Colonic mucosa (tissue), 4 donors: ENCODE results near the gene LBX2. TPM values are rescaled to one million over a fixed set of nuclear protein-coding genes. Genes with fewer than 3 reads are reported as not detected.

Experiments used
- DNase-seq: peaks from one replicate; pipeline ENCODE4 v3.0.0-alpha.2; 2020
- H3K27ac ChIP-seq: fragments of 200-600 bp; one replicate; pipeline ENCODE4 v1.8.0; 2021
- H3K27me3 ChIP-seq: fragments of 200-600 bp; one replicate; pipeline ENCODE4 v1.8.0; 2021
- H3K36me3 ChIP-seq: fragments of 200-600 bp; one replicate; pipeline ENCODE4 v1.8.0; 2021
- H3K4me1 ChIP-seq: fragments of 200-600 bp; one replicate; pipeline ENCODE4 v1.8.0; 2021; ENCODE audit warnings: mild to moderate bottlenecking
- H3K4me3 ChIP-seq: fragments of 200-600 bp; one replicate; pipeline ENCODE4 v1.8.0; 2021
- H3K9ac ChIP-seq, 2 donors: one replicate each; pipeline ENCODE4 v1.7.0; 2013; ENCODE audit warnings: control low read depth in 2 of 2, low read depth in 2 of 2, low read length in 2 of 2
- H3K9me3 ChIP-seq: fragments of 200-600 bp; one replicate; pipeline ENCODE4 v1.8.0; 2021
- CTCF ChIP-seq: fragments of 200-600 bp; IDR thresholded peaks from one replicate; pipeline ENCODE4 v1.8.0; 2022; ENCODE audit warnings: antibody characterized with exemption, mild to moderate bottlenecking
- intact Hi-C: fragments of 100-400 bp; cut with DNase I; formaldehyde crosslinking; loops from one replicate; pipeline ENCODE4 v1.14.1; 2022
- total RNA-seq, 2 donors: library from RNA; stranded (reverse); fragmentation: NEBNext Ultra II Directional in 1 of 2; extraction: Animal tissue kit (Norgen Biotek cat#: 25700) in 1 of 2; gene quantifications; one replicate each; pipeline ENCODE4 v1.2.1, GENCODE V29; 2021
- donor health status: healthy.
- donor health status: DM: no; HTN: no; CAD: no.
- donor health status: DM: no; HTN: no; CAD: no.

Gene LBX2
- total RNA-seq, 2 donors from 2014 or later = 0.50 to 0.99 TPM

DNA sequence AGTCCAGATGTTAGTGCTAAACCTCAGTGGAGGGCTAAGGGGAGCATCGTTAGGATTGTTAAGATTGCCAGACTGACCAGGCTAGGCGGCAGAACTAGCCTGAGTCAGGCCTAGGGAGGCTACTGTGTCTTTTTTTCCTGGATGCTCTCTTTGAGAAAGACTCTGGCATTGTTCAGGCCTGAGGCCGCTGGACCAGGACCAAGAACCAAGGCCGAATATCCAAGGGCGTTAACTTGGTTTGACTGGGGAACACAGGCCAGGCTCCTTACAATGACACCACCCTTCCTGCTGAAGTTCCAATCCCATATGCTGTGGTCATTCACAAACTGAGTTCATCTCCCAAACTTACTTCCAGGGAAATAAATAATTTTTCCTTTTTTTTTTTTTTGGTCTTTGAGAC lies 40.9 kb upstream of the LBX2 start:
- no peaks in the 10 kb centered on the region for H3K36me3 ChIP-seq
- no peaks in the 10 kb centered on the region for H3K9me3 ChIP-seq
- intact Hi-C loops = no loop called here
- DNase-seq = no peak
- TF ChIP-seq CTCF = no peak
- H3K9ac ChIP-seq = no peak overlapping the region
- no peak overlapping the region for H3K27ac ChIP-seq
- H3K4me1 ChIP-seq = no peaks in the 10 kb centered on the region
- no peak overlapping the region for H3K4me3 ChIP-seq
- no peaks in the 10 kb centered on the region for H3K27me3 ChIP-seq

GRCh38 chr2:74538881-74539339 lies 39.5 kb upstream of the LBX2 start:
- intact Hi-C loops = no loop called here
- no peak overlapping the region for H3K9ac ChIP-seq
- TF ChIP-seq CTCF = no peak
- no peaks in the 10 kb centered on the region for H3K4me1 ChIP-seq
- no peaks in the 10 kb centered on the region for H3K36me3 ChIP-seq
- H3K27ac ChIP-seq = no peak overlapping the region
- no peak for DNase-seq
- H3K4me3 ChIP-seq = no peak overlapping the region
- no peaks in the 10 kb centered on the region for H3K27me3 ChIP-seq
- H3K9me3 ChIP-seq = no peaks in the 10 kb centered on the region

DNA sequence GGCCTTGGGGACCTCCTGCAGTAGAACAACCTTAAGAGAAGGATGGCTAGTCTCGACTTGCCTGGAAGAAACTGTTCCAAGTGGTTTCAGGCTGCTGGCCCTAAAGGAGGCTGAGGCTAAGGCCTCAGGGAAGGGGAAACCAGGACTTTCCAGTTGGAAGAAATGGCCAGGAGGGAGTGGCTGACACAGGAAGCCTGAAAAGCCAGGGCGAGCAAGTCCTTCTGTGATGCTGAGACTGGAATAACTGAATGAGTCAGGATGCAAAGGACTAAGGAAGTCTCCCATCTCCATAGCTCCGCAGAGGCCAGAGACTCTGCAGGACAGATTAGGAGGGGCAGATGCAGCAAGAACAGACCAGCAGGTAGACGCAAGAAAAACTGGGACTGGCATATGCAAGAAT lies 37.7 kb upstream of the LBX2 start:
- no peak overlapping the region for H3K27ac ChIP-seq
- intact Hi-C loops = no loop called here
- H3K9ac ChIP-seq = no peak overlapping the region
- H3K36me3 ChIP-seq = no peaks in the 10 kb centered on the region
- H3K9me3 ChIP-seq = no peaks in the 10 kb centered on the region
- DNase-seq = no peak
- no peaks in the 10 kb centered on the region for H3K27me3 ChIP-seq
- TF ChIP-seq CTCF = no peak
- no peak overlapping the region for H3K4me3 ChIP-seq
- H3K4me1 ChIP-seq = no peaks in the 10 kb centered on the region

DNA sequence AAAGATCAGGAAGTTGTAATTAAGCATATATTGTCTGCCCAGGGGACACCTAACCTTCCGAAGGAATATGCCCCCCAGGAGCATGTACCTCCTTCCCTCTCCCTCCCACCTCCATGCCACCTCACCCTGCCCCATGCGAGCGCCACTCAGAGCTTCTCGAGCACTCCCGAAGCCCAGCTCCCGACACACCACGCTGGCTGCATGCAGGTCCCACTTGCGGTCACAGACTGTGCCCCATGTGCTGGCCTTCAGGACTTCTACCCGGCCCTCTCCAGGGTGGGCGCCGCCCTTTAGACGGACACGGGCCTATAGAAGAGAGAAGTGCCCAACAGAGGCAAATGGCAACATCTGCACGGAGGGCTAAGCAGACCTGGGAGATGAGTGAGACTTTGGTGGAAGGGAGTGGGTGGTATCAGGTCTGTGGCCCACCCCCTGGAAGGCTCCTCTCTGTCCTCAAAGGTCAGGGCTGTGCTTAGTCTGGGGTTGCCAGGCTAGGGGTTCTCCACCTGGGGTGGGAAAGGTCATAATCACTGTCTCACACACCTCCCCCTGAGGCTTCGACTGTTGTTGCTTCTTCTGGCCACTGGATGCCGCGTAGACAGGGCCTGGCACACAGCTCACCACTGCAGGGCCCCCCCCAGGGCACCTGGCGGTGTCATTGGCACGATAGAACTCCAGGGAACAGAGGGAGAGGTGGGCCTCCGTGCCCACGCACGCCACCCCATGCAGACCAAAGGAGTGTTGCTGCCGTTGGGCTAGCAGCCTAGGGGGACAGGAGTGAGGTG lies 37.0 kb upstream of the LBX2 start:
- no peak overlapping the region for H3K9ac ChIP-seq
- H3K4me3 ChIP-seq = no peak overlapping the region
- no peak for TF ChIP-seq CTCF
- intact Hi-C loops = no loop called here
- no peak overlapping the region for H3K27ac ChIP-seq
- H3K9me3 ChIP-seq = no peaks in the 10 kb centered on the region
- no peaks in the 10 kb centered on the region for H3K27me3 ChIP-seq
- DNase-seq = no peak
- no peaks in the 10 kb centered on the region for H3K36me3 ChIP-seq
- H3K4me1 ChIP-seq = no peaks in the 10 kb centered on the region

GRCh38 chr2:74535440-74535965 lies 36.1 kb upstream of the LBX2 start:
- DNase-seq = no peak
- Histone ChIP-seq H3K27ac (no peak overlapping the region), H3K27me3 (no peaks in the 10 kb centered on the region), H3K9me3 (no peaks in the 10 kb centered on the region), H3K36me3 (no peaks in the 10 kb centered on the region), H3K4me1 (no peaks in the 10 kb centered on the region), H3K9ac (no peak overlapping the region), H3K4me3 (no peak overlapping the region)
- no peak for TF ChIP-seq CTCF
- intact Hi-C loops = no loop called here
